Measurements from ENCODE around the gene TEX9. TPM values are rescaled to one million over a fixed set of nuclear protein-coding genes. Genes with fewer than 3 reads are reported as not detected.

TEX9 gene
- total and polyA plus RNA-seq, 9 donors, result 3.0 to 25.8 (median 11.7) TPM

GRCh38 chr15:56425276-56425675, 60.0 kb downstream of the TEX9 start:
- TF ChIP-seq CTCF (IDR thresholded peaks at IDR 0.05) (no peak), POLR2A (IDR thresholded peaks at IDR 0.05) (no peak), EP300 (IDR thresholded peaks at IDR 0.05) (no peak)
- Histone ChIP-seq H3K36me3 (no peaks in the 10 kb centered on the region), H3K4me1 (ENCODE audit: insufficient read depth) (no peaks in the 10 kb centered on the region), H3K27me3 (no peaks in the 10 kb centered on the region), H3K27ac (no peak overlapping the region), H3K9me3 (no peaks in the 10 kb centered on the region), H3K4me3 (no peak overlapping the region)
- intact Hi-C loops (cut with DNase I), result no loop called here
- DNase-seq, result no peak

GRCh38 chr15:56425976-56426375, 60.8 kb downstream of the TEX9 start:
- H3K27ac ChIP-seq, result no peak overlapping the region
- no peaks in the 10 kb centered on the region for H3K27me3 ChIP-seq
- no peaks in the 10 kb centered on the region for H3K36me3 ChIP-seq
- WGBS, 3 donors, result 97 to 100% (median 100%) methylated on average over 1 of the region's 1 CpG
- no peak for DNase-seq
- intact Hi-C loops (cut with DNase I), result no loop called here
- no peak overlapping the region for H3K4me3 ChIP-seq
- H3K9me3 ChIP-seq, result no peaks in the 10 kb centered on the region
- TF ChIP-seq CTCF (IDR thresholded peaks at IDR 0.05), result no peak
- TF ChIP-seq POLR2A (IDR thresholded peaks at IDR 0.05), result no peak
- TF ChIP-seq EP300 (IDR thresholded peaks at IDR 0.05), result no peak
- no peaks in the 10 kb centered on the region for H3K4me1 ChIP-seq (ENCODE audit: insufficient read depth)

DNA sequence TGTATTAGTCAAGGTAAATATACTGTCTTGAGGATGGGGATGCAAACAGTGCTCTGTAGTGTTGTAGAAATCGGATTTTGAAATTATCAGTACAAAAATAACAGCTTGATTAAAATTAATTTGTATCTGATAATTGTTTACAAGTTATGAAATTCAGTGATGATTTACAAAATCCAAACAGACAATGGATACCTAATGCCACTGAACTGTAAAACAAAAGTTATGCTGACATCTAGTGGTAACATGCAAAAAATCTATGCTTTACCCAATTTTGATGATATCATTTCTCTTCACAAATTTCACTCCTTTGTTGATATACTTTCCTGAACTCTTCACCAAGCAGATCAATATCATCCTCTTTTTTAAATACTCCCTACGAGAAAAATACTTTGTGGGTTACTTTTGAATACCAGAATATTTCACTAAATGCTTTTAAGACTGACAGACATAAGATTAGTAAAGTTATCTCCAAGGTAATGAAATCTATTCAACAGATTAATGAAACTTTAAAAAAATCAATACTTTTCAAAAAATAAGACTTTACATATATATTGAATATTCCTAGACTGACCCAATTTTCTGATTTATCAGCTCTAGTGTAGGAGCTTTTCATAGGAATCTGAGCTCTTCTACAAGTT, 63.7 kb downstream of the TEX9 start:
- Histone ChIP-seq H3K27ac (no peak overlapping the region), H3K9me3 (no peaks in the 10 kb centered on the region), H3K36me3 (no peaks in the 10 kb centered on the region), H3K27me3 (no peaks in the 10 kb centered on the region), H3K4me3 (no peak overlapping the region), H3K4me1 (ENCODE audit: insufficient read depth) (no peaks in the 10 kb centered on the region)
- no peak for TF ChIP-seq EP300 (IDR thresholded peaks at IDR 0.05)
- TF ChIP-seq POLR2A (IDR thresholded peaks at IDR 0.05), result no peak
- peak in 1 of 3 donors; percentile 14 for TF ChIP-seq CTCF (IDR thresholded peaks at IDR 0.05)
- no peak for DNase-seq
- WGBS, 3 donors, result 15 to 28% (median 20%) methylated on average over 2 of the region's 2 CpGs
- intact Hi-C loops (cut with DNase I), result no loop called here

DNA sequence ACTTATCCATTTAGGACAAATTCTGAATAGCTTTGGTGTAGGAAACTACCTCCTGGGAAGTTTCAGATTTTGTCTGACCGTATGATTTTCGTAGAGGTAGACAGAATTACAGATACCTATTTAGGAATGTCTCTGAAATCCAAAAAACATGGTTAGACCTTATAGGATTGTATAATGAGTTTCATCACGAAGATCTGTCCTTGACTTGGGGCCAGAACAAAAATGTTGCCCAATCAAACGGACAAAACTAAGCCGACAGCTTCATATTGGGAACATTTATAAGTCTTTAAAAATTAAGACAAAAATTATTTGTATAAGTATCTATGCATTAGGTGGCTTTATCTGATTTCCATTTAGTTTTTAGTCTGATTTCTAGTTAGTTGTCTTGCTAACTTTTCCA, 67.1 kb downstream of the TEX9 start:
- Histone ChIP-seq H3K27me3 (no peaks in the 10 kb centered on the region), H3K9me3 (no peaks in the 10 kb centered on the region), H3K4me3 (no peak overlapping the region), H3K36me3 (no peaks in the 10 kb centered on the region), H3K4me1 (ENCODE audit: insufficient read depth) (no peaks in the 10 kb centered on the region), H3K27ac (no peak overlapping the region)
- DNase-seq, result no peak
- TF ChIP-seq CTCF (IDR thresholded peaks at IDR 0.05), result no peak
- no peak for TF ChIP-seq POLR2A (IDR thresholded peaks at IDR 0.05)
- TF ChIP-seq EP300 (IDR thresholded peaks at IDR 0.05), result no peak
- intact Hi-C loops (cut with DNase I), result no loop called here
- WGBS, 3 donors, result 92 to 93% (median 93%) methylated on average over 5 of the region's 5 CpGs
